Midbrain (tissue), 1 donor: ENCODE measurements around the gene HMCES.
A peak's percentile ranks its signal among the peaks of the same experiment; 100 is the strongest.

ENCODE experiments used
- DNase-seq: peaks from one replicate; lab custom pipeline; 2025; lab: John Stamatoyannopoulos, UW

HMCES gene

GRCh38 chr3:129304962-129305222 is 26.2 kb downstream of the HMCES start:
- no peak for DNase-seq

GRCh38 chr3:129305592-129306091 is 27.0 kb downstream of the HMCES start:
- DNase-seq, result peak; percentile 35

- no peak for DNase-seq
Measured at GRCh38 chr3:129308636-129309035, 30.0 kb downstream of the HMCES start.

GRCh38 chr3:129310111-129311011 is 31.7 kb downstream of the HMCES start:
- no peak for DNase-seq

GRCh38 chr3:129311054-129311902 is 32.6 kb downstream of the HMCES start:
- no peak for DNase-seq

- DNase-seq, result no peak
Measured at GRCh38 chr3:129312021-129312639, 33.5 kb downstream of the HMCES start.

GRCh38 chr3:129312671-129313414 is 34.2 kb downstream of the HMCES start:
- no peak for DNase-seq

- DNase-seq, result no peak
Measured at GRCh38 chr3:129313415-129313664, 34.7 kb downstream of the HMCES start.

- DNase-seq, result no peak
Measured at GRCh38 chr3:129313665-129314385, 35.2 kb downstream of the HMCES start.

GRCh38 chr3:129314386-129315222 is 35.9 kb downstream of the HMCES start:
- DNase-seq, result peak; percentile 87

GRCh38 chr3:129315223-129315997 is 36.7 kb downstream of the HMCES start:
- peak; percentile 18 for DNase-seq

GRCh38 chr3:129315998-129316247 is 37.3 kb downstream of the HMCES start:
- no peak for DNase-seq

GRCh38 chr3:129316248-129317013 is 37.8 kb downstream of the HMCES start:
- DNase-seq, result peak; percentile 88

GRCh38 chr3:129317014-129317771 is 38.5 kb downstream of the HMCES start:
- no peak for DNase-seq

GRCh38 chr3:129317848-129318247 is 39.2 kb downstream of the HMCES start:
- DNase-seq, result no peak

GRCh38 chr3:129318921-129319320 is 40.3 kb downstream of the HMCES start:
- DNase-seq, result no peak

- DNase-seq, result no peak
Measured at GRCh38 chr3:129320261-129320660, 41.6 kb downstream of the HMCES start.

- DNase-seq, result no peak
Measured at GRCh38 chr3:129320825-129321487, 42.3 kb downstream of the HMCES start.
